Nephron (organoid): ENCODE data around the gene SF3B3.
"Not testable (repeated sequence)": the region's sequence is repeated elsewhere in the genome, so short reads cannot be mapped to it uniquely, and the experiment has no call there.

ENCODE experiments used
- H3K27ac Mint-ChIP-seq, 3 experiments: 2 replicates each; pipeline ENCODE4 v1.8.0; 2020; ENCODE audit warnings: mixed read lengths in 3 of 3, mild to moderate bottlenecking in 2 of 3, moderate library complexity in 1 of 3
- H3K27me3 Mint-ChIP-seq: 2 replicates; pipeline ENCODE4 v1.8.0; 2021; ENCODE audit warnings: low read depth, mild to moderate bottlenecking, moderate library complexity, mixed read lengths
- H3K36me3 Mint-ChIP-seq: 2 replicates; pipeline ENCODE4 v1.8.0; 2020; ENCODE audit warnings: low read depth, mixed read lengths
- H3K4me1 Mint-ChIP-seq: 2 replicates; pipeline ENCODE4 v1.8.0; 2020; ENCODE audit warnings: mixed read lengths
- H3K4me3 Mint-ChIP-seq, 3 experiments: 2 replicates each; pipeline ENCODE4 v1.8.0; 2020; ENCODE audit warnings: mild to moderate bottlenecking in 3 of 3, mixed read lengths in 3 of 3, moderate library complexity in 2 of 3
- H3K9me3 Mint-ChIP-seq: 2 replicates; pipeline ENCODE4 v1.8.0; 2020; ENCODE audit warnings: mixed read lengths
- CTCF ChIP-seq, 3 experiments: fragments of 200-600 bp; sonication (generic); IDR thresholded peaks; one replicate each; pipeline ENCODE4 v1.5.0; 2021; ENCODE audit warnings: antibody characterized with exemption in 3 of 3; ENCODE audit not compliant: unreplicated experiment in 3 of 3

The SF3B3 gene

GRCh38 chr16:70512456-70512855 lies 11.2 kb upstream of the SF3B3 start:
- TF ChIP-seq CTCF (IDR thresholded peaks at IDR 0.05; ENCODE audit: unreplicated experiment in 3 of 3) = no peak
- H3K9me3 Mint-ChIP-seq = no peaks in the 10 kb centered on the region
- H3K4me1 Mint-ChIP-seq = no peaks in the 10 kb centered on the region
- no peaks in the 10 kb centered on the region for H3K27me3 Mint-ChIP-seq
- H3K36me3 Mint-ChIP-seq = peaks cover 52% of the 10 kb centered on the region
- no peak overlapping the region for H3K4me3 Mint-ChIP-seq
- H3K27ac Mint-ChIP-seq = no peak overlapping the region

GRCh38 chr16:70520612-70521297 lies 2.9 kb upstream of the SF3B3 start:
- peaks cover 31% of the 10 kb centered on the region for H3K4me1 Mint-ChIP-seq
- H3K27ac Mint-ChIP-seq = no peak overlapping the region
- H3K4me3 Mint-ChIP-seq = peak overlapping the region; percentile 37 to 71 (median 69)
- TF ChIP-seq CTCF (IDR thresholded peaks at IDR 0.05; ENCODE audit: unreplicated experiment in 3 of 3) = no peak
- H3K27me3 Mint-ChIP-seq = no peaks in the 10 kb centered on the region
- H3K9me3 Mint-ChIP-seq = no peaks in the 10 kb centered on the region
- H3K36me3 Mint-ChIP-seq = peaks cover 28% of the 10 kb centered on the region

- Mint-ChIP-seq H3K27me3 (no peaks in the 10 kb centered on the region), H3K27ac (peak overlapping the region; percentile 98 to 100 (median 100)), H3K4me1 (peaks cover 44% of the 10 kb centered on the region), H3K9me3 (no peaks in the 10 kb centered on the region), H3K36me3 (peaks cover 29% of the 10 kb centered on the region), H3K4me3 (peak overlapping the region; percentile 94 to 99 (median 97))
- TF ChIP-seq CTCF (IDR thresholded peaks at IDR 0.05; ENCODE audit: unreplicated experiment in 3 of 3) = no peak
Measured at GRCh38 chr16:70522216-70523075, 1.2 kb upstream of the SF3B3 start.

- no peak for TF ChIP-seq CTCF (IDR thresholded peaks at IDR 0.05; ENCODE audit: unreplicated experiment in 3 of 3)
- H3K4me3 Mint-ChIP-seq = peak within 1 kb of the TSS; percentile 94 to 99 (median 97)
- peak within 1 kb of the TSS; percentile 98 to 100 (median 100) for H3K27ac Mint-ChIP-seq
- no peaks in the 10 kb centered on the region for H3K9me3 Mint-ChIP-seq
- H3K4me1 Mint-ChIP-seq = peaks cover 47% of the 10 kb centered on the region
- no peaks in the 10 kb centered on the region for H3K27me3 Mint-ChIP-seq
- peaks cover 24% of the 10 kb centered on the region for H3K36me3 Mint-ChIP-seq
Measured at GRCh38 chr16:70523076-70523742, 407 bp upstream of the SF3B3 start, which contains the start of gene COG4. COG4 (minus strand) TSS chr16:70523554; CDS start chr16:70523543, 11 bp downstream.

GRCh38 chr16:70524399-70524825 lies 796 bp downstream of the SF3B3 start:
- H3K27me3 Mint-ChIP-seq, H3K9me3 Mint-ChIP-seq: not testable (repeated sequence)
- Mint-ChIP-seq H3K27ac (peak overlapping the region; percentile 98 to 100 (median 100)), H3K4me1 (peaks cover 57% of the 10 kb centered on the region), H3K36me3 (peaks cover 33% of the 10 kb centered on the region), H3K4me3 (peak overlapping the region; percentile 94 to 99 (median 97))

- no peaks in the 10 kb centered on the region for H3K9me3 Mint-ChIP-seq
- peak overlapping the region; percentile 32 to 92 (median 50) for H3K27ac Mint-ChIP-seq
- peak overlapping the region; percentile 76 to 88 (median 84) for H3K4me3 Mint-ChIP-seq
- TF ChIP-seq CTCF (IDR thresholded peaks at IDR 0.05; ENCODE audit: unreplicated experiment in 3 of 3) = no peak
- no peaks in the 10 kb centered on the region for H3K27me3 Mint-ChIP-seq
- H3K36me3 Mint-ChIP-seq = peaks cover 41% of the 10 kb centered on the region
- H3K4me1 Mint-ChIP-seq = peaks cover 58% of the 10 kb centered on the region
Measured at GRCh38 chr16:70526403-70526802, 2.8 kb downstream of the SF3B3 start.
